Measurements from ENCODE around the gene CTCF. TPM values are rescaled to one million over a fixed set of nuclear protein-coding genes. Genes with fewer than 3 reads are reported as not detected.
A peak's percentile ranks its signal among the peaks of the same experiment; 100 is the strongest.

CTCF gene
- total RNA-seq, 3 donors from 2014 or later (not counting 1 experiment from before 2014, with no cell fraction given), result 61.4 to 76.7 (median 63.6) TPM

- WGBS (ENCODE audit: insufficient coverage), result 61% methylated on average over 4 of the region's 4 CpGs
- H3K4me1 ChIP-seq (ENCODE audit: control insufficient read depth, insufficient read depth, low read length), result peaks cover 20% of the 10 kb centered on the region
Observed at GRCh38 chr16:67672306-67672705, 110.0 kb downstream of the CTCF start.

GRCh38 chr16:67672739-67673662 lies 110.7 kb downstream of the CTCF start:
- Mint-ChIP-seq H3K27me3 (ENCODE audit: low read depth in 2 of 2) (no peaks in the 10 kb centered on the region), H3K9me3 (no peaks in the 10 kb centered on the region), H3K36me3 (no peaks in the 10 kb centered on the region), H3K27ac (no peak overlapping the region), H3K4me3 (no peak overlapping the region), H3K4me1 (peaks cover 0 to 7% of the 10 kb centered on the region in 2 donors)
- Histone ChIP-seq H3K27me3 (ENCODE audit: control insufficient read depth, insufficient read depth, low read length) (no peaks in the 10 kb centered on the region), H3K9me3 (ENCODE audit: control insufficient read depth, insufficient read depth, low read length) (no peaks in the 10 kb centered on the region), H3K4me3 (ENCODE audit: low read length) (no peak overlapping the region), H3K4me1 (ENCODE audit: control insufficient read depth, insufficient read depth, low read length) (peaks cover 13% of the 10 kb centered on the region), H3K36me3 (ENCODE audit: control insufficient read depth, insufficient read depth, low read length) (no peaks in the 10 kb centered on the region), H3K27ac (ENCODE audit: low read length) (no peak overlapping the region)
- TF ChIP-seq CTCF (IDR thresholded peaks at IDR 0.05), result peak; percentile 49
- ATAC-seq, result peak in 2 of 3 donors; percentile 10 to 29
- DNase-seq, result peak in 1 of 2 donors; percentile 69
- intact Hi-C loops (cut with micrococcal nuclease), result loop anchor here (2.0 kb wide), 1 partner anchor 256 kb away; no protein-coding TSS in a partner anchor
- 62% methylated on average over 13 of the region's 13 CpGs for WGBS (ENCODE audit: insufficient coverage)

More at GRCh38 chr16:67672306-67672705, 110.0 kb downstream of the CTCF start:
- no peak for ATAC-seq
- Histone ChIP-seq H3K9me3 (ENCODE audit: control insufficient read depth, insufficient read depth, low read length) (no peaks in the 10 kb centered on the region), H3K36me3 (ENCODE audit: control insufficient read depth, insufficient read depth, low read length) (no peaks in the 10 kb centered on the region), H3K4me3 (ENCODE audit: low read length) (no peak overlapping the region), H3K27ac (ENCODE audit: low read length) (no peak overlapping the region), H3K27me3 (ENCODE audit: control insufficient read depth, insufficient read depth, low read length) (no peaks in the 10 kb centered on the region)
- TF ChIP-seq CTCF (IDR thresholded peaks at IDR 0.05), result no peak
- H3K36me3 Mint-ChIP-seq, result no peaks in the 10 kb centered on the region
- no peaks in the 10 kb centered on the region for H3K9me3 Mint-ChIP-seq
- peaks cover 0 to 11% of the 10 kb centered on the region in 2 donors for H3K4me1 Mint-ChIP-seq
- no peak overlapping the region for H3K27ac Mint-ChIP-seq
- DNase-seq, result no peak
- H3K27me3 Mint-ChIP-seq (ENCODE audit: low read depth in 2 of 2), result no peaks in the 10 kb centered on the region
- intact Hi-C loops (cut with micrococcal nuclease), result loop anchor here (2.0 kb wide), 1 partner anchor 256 kb away; no protein-coding TSS in a partner anchor
- no peak overlapping the region for H3K4me3 Mint-ChIP-seq

GRCh38 chr16:67673712-67674580 lies 111.6 kb downstream of the CTCF start:
- intact Hi-C loops (cut with micrococcal nuclease), result loop anchor here (2.0 kb wide), 1 partner anchor 255 kb away; no protein-coding TSS in a partner anchor
- no peaks in the 10 kb centered on the region for H3K27me3 Mint-ChIP-seq (ENCODE audit: low read depth in 2 of 2)
- WGBS (ENCODE audit: insufficient coverage), result 62% methylated on average over 21 of the region's 21 CpGs
- peaks cover 0 to 5% of the 10 kb centered on the region in 2 donors for H3K4me1 Mint-ChIP-seq
- H3K4me3 Mint-ChIP-seq, result no peak overlapping the region
- H3K9me3 Mint-ChIP-seq, result no peaks in the 10 kb centered on the region
- no peaks in the 10 kb centered on the region for H3K27me3 ChIP-seq (ENCODE audit: control insufficient read depth, insufficient read depth, low read length)
- no peak for TF ChIP-seq CTCF (IDR thresholded peaks at IDR 0.05)
- H3K4me1 ChIP-seq (ENCODE audit: control insufficient read depth, insufficient read depth, low read length), result peaks cover 3% of the 10 kb centered on the region
- H3K9me3 ChIP-seq (ENCODE audit: control insufficient read depth, insufficient read depth, low read length), result no peaks in the 10 kb centered on the region
- H3K27ac Mint-ChIP-seq, result peak overlapping the region in 1 of 2 donors; percentile 72
- no peak for ATAC-seq
- H3K36me3 Mint-ChIP-seq, result no peaks in the 10 kb centered on the region
- no peaks in the 10 kb centered on the region for H3K36me3 ChIP-seq (ENCODE audit: control insufficient read depth, insufficient read depth, low read length)
- no peak overlapping the region for H3K4me3 ChIP-seq (ENCODE audit: low read length)
- no peak for DNase-seq
- no peak overlapping the region for H3K27ac ChIP-seq (ENCODE audit: low read length)
